GM21576 (cell line): ENCODE results near the gene MRPL14.
"Not testable (repeated sequence)": the region's sequence is repeated elsewhere in the genome, so short reads cannot be mapped to it uniquely, and the experiment has no call there.

Source experiments
- ATAC-seq: cut with Tn5 transposase; IDR thresholded peaks from one replicate; pipeline ENCODE4 v1.9.1; 2021; ENCODE audit warnings: mild to moderate bottlenecking, moderate library complexity; ENCODE audit not compliant: unreplicated experiment

Gene MRPL14

GRCh38 chr6:44102527-44102926 lies 24.7 kb downstream of the MRPL14 start:
- ATAC-seq = no peak

- no peak for ATAC-seq
These were observed 25.4 kb downstream of the MRPL14 start for GRCh38 chr6:44101832-44102231.

- ATAC-seq = no peak
These were observed 27.1 kb downstream of the MRPL14 start for GRCh38 chr6:44100088-44100550.

- ATAC-seq = no peak
These were observed 28.1 kb downstream of the MRPL14 start for GRCh38 chr6:44099192-44099591.

- ATAC-seq = no peak
These were observed 29.4 kb downstream of the MRPL14 start for GRCh38 chr6:44097782-44098317.

GRCh38 chr6:44096612-44097011 lies 30.6 kb downstream of the MRPL14 start:
- ATAC-seq = peak; percentile 62

GRCh38 chr6:44095243-44095623 lies 32.0 kb downstream of the MRPL14 start:
- ATAC-seq = not testable (repeated sequence)

GRCh38 chr6:44094403-44095242 lies 32.6 kb downstream of the MRPL14 start:
- ATAC-seq = no peak

- no peak for ATAC-seq
These were observed 33.4 kb downstream of the MRPL14 start for GRCh38 chr6:44093750-44094402.

- no peak for ATAC-seq
These were observed 34.2 kb downstream of the MRPL14 start for GRCh38 chr6:44093066-44093465.

GRCh38 chr6:44091981-44092884 lies 35.0 kb downstream of the MRPL14 start:
- ATAC-seq = no peak

- not testable (repeated sequence) for ATAC-seq
These were observed 35.9 kb downstream of the MRPL14 start for GRCh38 chr6:44091356-44091755.

GRCh38 chr6:44090465-44090864 lies 36.8 kb downstream of the MRPL14 start:
- ATAC-seq = no peak

- ATAC-seq = no peak
These were observed 38.2 kb downstream of the MRPL14 start for GRCh38 chr6:44088827-44089590.

GRCh38 chr6:44087623-44088022 lies 39.6 kb downstream of the MRPL14 start:
- ATAC-seq = no peak

GRCh38 chr6:44086931-44087574 lies 40.2 kb downstream of the MRPL14 start:
- no peak for ATAC-seq

GRCh38 chr6:44085219-44085618 lies 42.0 kb downstream of the MRPL14 start:
- no peak for ATAC-seq

- no peak for ATAC-seq
These were observed 42.8 kb downstream of the MRPL14 start for GRCh38 chr6:44084231-44085014.

- no peak for ATAC-seq
These were observed 44.4 kb downstream of the MRPL14 start for GRCh38 chr6:44082872-44083321.
